Astrocyte (in vitro differentiated cells and primary cell): ENCODE results near the gene GFRAL. TPM values are rescaled to one million over a fixed set of nuclear protein-coding genes. Genes with fewer than 3 reads are reported as not detected.

Experiments used
- DNase-seq: peaks from one replicate; pipeline ENCODE4 v3.0.0-alpha.2; 2010; ENCODE audit warnings: low read depth
- FAIRE-seq: peaks from 2 replicates; lab custom pipeline; 2011; peaks lifted over from hg19 to GRCh38; lab: Jason Lieb, UNC
- H2AFZ ChIP-seq: 2 replicates; pipeline ENCODE4 v1.6.0; 2012; ENCODE audit warnings: low read depth, low read length, inconsistent platforms
- H3K27ac ChIP-seq: 2 replicates; pipeline ENCODE4 v1.5.1; 2011; ENCODE audit warnings: low read depth, low read length, inconsistent platforms
- H3K27me3 ChIP-seq: 2 replicates; pipeline ENCODE4 v1.6.0; 2011; ENCODE audit warnings: low read length, inconsistent platforms; ENCODE audit not compliant: insufficient read depth
- H3K36me3 ChIP-seq: 2 replicates; pipeline ENCODE4 v1.5.1; 2011; ENCODE audit warnings: low read length, inconsistent platforms; ENCODE audit not compliant: insufficient read depth
- H3K4me1 ChIP-seq: 2 replicates; pipeline ENCODE4 v1.5.1; 2011; ENCODE audit warnings: low read length, inconsistent platforms; ENCODE audit not compliant: insufficient read depth
- H3K4me2 ChIP-seq: 2 replicates; pipeline ENCODE4 v1.6.0; 2012; ENCODE audit warnings: low read length, inconsistent platforms
- H3K4me3 ChIP-seq: 2 replicates; pipeline ENCODE4 v1.5.1; 2011; ENCODE audit warnings: low read depth, mild to moderate bottlenecking, low read length, inconsistent platforms; ENCODE audit not compliant: insufficient read depth
- H3K79me2 ChIP-seq: 2 replicates; pipeline ENCODE4 v1.6.0; 2012; ENCODE audit warnings: mild to moderate bottlenecking, low read length, inconsistent platforms; ENCODE audit not compliant: insufficient read depth
- H3K9ac ChIP-seq: 2 replicates; pipeline ENCODE4 v1.6.0; 2012; ENCODE audit warnings: mild to moderate bottlenecking, low read length, inconsistent platforms
- H3K9me3 ChIP-seq: 2 replicates; pipeline ENCODE4 v1.5.1; 2012; ENCODE audit warnings: low read depth, mild to moderate bottlenecking, low read length, inconsistent platforms; ENCODE audit not compliant: insufficient read depth
- H4K20me1 ChIP-seq: 2 replicates; pipeline ENCODE4 v1.6.0; 2012; ENCODE audit warnings: low read length, inconsistent platforms; ENCODE audit not compliant: insufficient read depth
- H3K27ac Mint-ChIP-seq: one replicate; pipeline ENCODE4 v1.8.0; 2021; ENCODE audit warnings: mild to moderate bottlenecking, mixed read lengths; ENCODE audit not compliant: unreplicated experiment
- H3K27me3 Mint-ChIP-seq: one replicate; pipeline ENCODE4 v1.8.0; 2021; ENCODE audit warnings: low read depth, mixed read lengths; ENCODE audit not compliant: unreplicated experiment
- H3K36me3 Mint-ChIP-seq: one replicate; pipeline ENCODE4 v1.8.0; 2021; ENCODE audit warnings: low read depth, mixed read lengths; ENCODE audit not compliant: unreplicated experiment
- H3K4me1 Mint-ChIP-seq: one replicate; pipeline ENCODE4 v1.8.0; 2021; ENCODE audit warnings: low read depth, mixed read lengths; ENCODE audit not compliant: unreplicated experiment
- H3K4me3 Mint-ChIP-seq: one replicate; pipeline ENCODE4 v1.8.0; 2021; ENCODE audit warnings: mild to moderate bottlenecking, moderate library complexity, mixed read lengths; ENCODE audit not compliant: unreplicated experiment
- H3K9me3 Mint-ChIP-seq: one replicate; pipeline ENCODE4 v1.8.0; 2021; ENCODE audit warnings: mild to moderate bottlenecking, mixed read lengths; ENCODE audit not compliant: unreplicated experiment
- EZH2 ChIP-seq: IDR thresholded peaks from 2 replicates; pipeline ENCODE4 v1.6.1; 2012; ENCODE audit warnings: mild to moderate bottlenecking, low read length, inconsistent platforms; ENCODE audit not compliant: insufficient read depth
- total RNA-seq: library from RNA; stranded (reverse); gene quantifications from 2 replicates; pipeline ENCODE4 v1.2.1, GENCODE V29; 2021
- TF ChIP-seq, protein P1 (sequence below): IDR thresholded peaks from 2 replicates; pipeline ENCODE4 v1.5.1; 2011; ENCODE audit warnings: low read depth, mild to moderate bottlenecking, inconsistent platforms, low read length, moderate library complexity; ENCODE audit not compliant: insufficient read depth

GFRAL gene
- total RNA-seq, 1 donor from 2014 or later, result not detected

DNA sequence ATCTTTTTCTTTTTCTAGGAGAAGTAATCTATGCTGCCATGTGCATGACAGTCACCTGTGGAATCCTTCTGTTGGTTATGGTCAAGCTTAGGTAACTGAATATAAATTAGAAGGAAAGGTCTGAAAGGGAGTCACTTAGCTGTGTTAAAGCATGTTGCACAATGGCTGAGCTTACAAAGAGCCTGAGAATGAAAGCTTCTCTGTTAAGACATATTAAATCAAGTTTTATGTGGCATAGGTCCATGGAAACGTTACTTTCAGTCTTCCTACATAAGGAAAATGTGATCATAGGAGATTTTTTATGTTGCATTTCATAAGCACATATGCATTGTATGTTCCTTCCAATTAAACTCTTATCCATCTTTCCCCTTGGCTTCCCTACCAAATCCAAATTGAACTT is 72.1 kb downstream of the GFRAL start:
- Histone ChIP-seq H3K27ac (no peak overlapping the region), H3K36me3 (no peaks in the 10 kb centered on the region), H3K27me3 (no peaks in the 10 kb centered on the region), H3K4me2 (no peak overlapping the region), H4K20me1 (no peaks in the 10 kb centered on the region), H3K4me3 (no peak overlapping the region), H3K9ac (no peak overlapping the region), H3K9me3 (no peaks in the 10 kb centered on the region), H3K79me2 (no peaks in the 10 kb centered on the region), H2AFZ (no peak overlapping the region), H3K4me1 (no peaks in the 10 kb centered on the region)
- Mint-ChIP-seq H3K27ac (no peak overlapping the region), H3K27me3 (no peaks in the 10 kb centered on the region), H3K36me3 (no peaks in the 10 kb centered on the region), H3K4me3 (no peak overlapping the region), H3K4me1 (no peaks in the 10 kb centered on the region), H3K9me3 (no peaks in the 10 kb centered on the region)
- DNase-seq, result no peak
- no peak for FAIRE-seq
- TF ChIP-seq EZH2, result no peak
- TF ChIP-seq, protein P1, sequence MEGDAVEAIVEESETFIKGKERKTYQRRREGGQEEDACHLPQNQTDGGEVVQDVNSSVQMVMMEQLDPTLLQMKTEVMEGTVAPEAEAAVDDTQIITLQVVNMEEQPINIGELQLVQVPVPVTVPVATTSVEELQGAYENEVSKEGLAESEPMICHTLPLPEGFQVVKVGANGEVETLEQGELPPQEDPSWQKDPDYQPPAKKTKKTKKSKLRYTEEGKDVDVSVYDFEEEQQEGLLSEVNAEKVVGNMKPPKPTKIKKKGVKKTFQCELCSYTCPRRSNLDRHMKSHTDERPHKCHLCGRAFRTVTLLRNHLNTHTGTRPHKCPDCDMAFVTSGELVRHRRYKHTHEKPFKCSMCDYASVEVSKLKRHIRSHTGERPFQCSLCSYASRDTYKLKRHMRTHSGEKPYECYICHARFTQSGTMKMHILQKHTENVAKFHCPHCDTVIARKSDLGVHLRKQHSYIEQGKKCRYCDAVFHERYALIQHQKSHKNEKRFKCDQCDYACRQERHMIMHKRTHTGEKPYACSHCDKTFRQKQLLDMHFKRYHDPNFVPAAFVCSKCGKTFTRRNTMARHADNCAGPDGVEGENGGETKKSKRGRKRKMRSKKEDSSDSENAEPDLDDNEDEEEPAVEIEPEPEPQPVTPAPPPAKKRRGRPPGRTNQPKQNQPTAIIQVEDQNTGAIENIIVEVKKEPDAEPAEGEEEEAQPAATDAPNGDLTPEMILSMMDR, result no peak

DNA sequence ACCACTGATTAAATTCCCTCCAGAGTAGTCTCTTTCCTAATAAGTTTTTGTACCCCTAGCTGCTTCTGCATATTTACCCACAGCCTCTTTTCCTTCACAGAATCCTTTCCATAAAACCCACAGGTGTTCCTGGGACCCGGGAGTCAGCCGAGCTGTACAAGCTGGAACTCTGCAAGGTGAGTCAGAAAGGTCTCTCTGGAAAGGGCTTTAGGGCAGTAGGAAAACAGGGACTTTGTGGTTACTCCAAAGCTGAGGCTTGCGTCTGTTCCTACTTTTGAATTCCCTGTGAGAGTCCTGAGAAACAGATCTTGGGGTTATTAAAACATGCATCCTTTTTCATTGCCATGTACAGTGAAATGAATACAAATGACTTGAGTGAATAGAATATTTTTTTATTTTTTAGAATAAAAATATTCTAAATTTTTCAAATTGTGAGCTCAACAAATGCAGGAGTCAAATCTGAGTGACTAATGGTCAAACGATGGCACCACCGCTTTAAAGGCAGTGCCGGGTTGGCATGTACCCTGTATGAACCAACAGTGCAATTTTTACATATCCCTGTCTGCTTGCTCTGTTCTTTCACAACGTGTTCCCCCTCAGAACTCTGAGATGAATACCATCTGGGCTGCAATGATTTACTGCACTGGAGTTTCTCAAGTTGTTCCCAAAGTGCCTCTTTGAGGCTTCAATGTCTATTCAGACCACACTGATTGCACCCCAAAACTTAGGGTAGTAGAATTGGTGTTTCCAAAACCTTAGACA is 78.4 kb downstream of the GFRAL start:
- H3K27ac Mint-ChIP-seq, result no peak overlapping the region
- H3K36me3 Mint-ChIP-seq, result no peaks in the 10 kb centered on the region
- no peaks in the 10 kb centered on the region for H3K4me1 Mint-ChIP-seq
- no peaks in the 10 kb centered on the region for H3K27me3 Mint-ChIP-seq
- FAIRE-seq, result no peak
- Histone ChIP-seq H3K4me1 (no peaks in the 10 kb centered on the region), H3K36me3 (no peaks in the 10 kb centered on the region), H3K9me3 (no peaks in the 10 kb centered on the region), H3K79me2 (no peaks in the 10 kb centered on the region), H3K4me3 (no peak overlapping the region), H2AFZ (no peak overlapping the region), H3K9ac (no peak overlapping the region), H3K4me2 (no peak overlapping the region), H3K27ac (no peak overlapping the region), H4K20me1 (no peaks in the 10 kb centered on the region), H3K27me3 (no peaks in the 10 kb centered on the region)
- no peak for DNase-seq
- no peaks in the 10 kb centered on the region for H3K9me3 Mint-ChIP-seq
- TF ChIP-seq EZH2, result no peak
- TF ChIP-seq, protein P1, result no peak
- no peak overlapping the region for H3K4me3 Mint-ChIP-seq

DNA sequence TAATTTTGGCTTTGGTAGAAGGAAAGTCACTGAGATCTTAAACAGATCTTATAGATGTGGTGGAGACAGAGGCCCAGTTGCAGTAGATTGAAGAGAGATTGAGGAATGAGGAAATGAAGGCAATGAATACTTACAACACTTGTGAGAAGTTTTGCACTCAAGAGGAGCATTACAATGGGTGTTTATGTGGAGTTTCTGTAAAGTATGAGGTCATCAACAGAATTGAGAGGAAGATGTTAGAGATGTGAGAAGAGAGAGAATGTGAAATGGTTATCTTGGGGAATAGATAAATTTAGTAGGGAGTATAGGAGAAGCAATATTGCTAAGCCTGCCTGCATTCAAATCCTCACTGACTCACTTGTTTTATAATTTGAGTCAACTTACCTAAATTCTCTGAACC is 83.4 kb downstream of the GFRAL start:
- Histone ChIP-seq H3K79me2 (no peaks in the 10 kb centered on the region), H3K9ac (no peak overlapping the region), H3K36me3 (no peaks in the 10 kb centered on the region), H3K9me3 (no peaks in the 10 kb centered on the region), H3K4me3 (no peak overlapping the region), H4K20me1 (no peaks in the 10 kb centered on the region), H3K27me3 (no peaks in the 10 kb centered on the region), H3K4me2 (no peak overlapping the region), H3K27ac (no peak overlapping the region), H2AFZ (no peak overlapping the region), H3K4me1 (no peaks in the 10 kb centered on the region)
- no peak overlapping the region for H3K27ac Mint-ChIP-seq
- no peaks in the 10 kb centered on the region for H3K27me3 Mint-ChIP-seq
- H3K4me1 Mint-ChIP-seq, result no peaks in the 10 kb centered on the region
- no peak overlapping the region for H3K4me3 Mint-ChIP-seq
- DNase-seq (no peak), FAIRE-seq (no peak)
- H3K9me3 Mint-ChIP-seq, result no peaks in the 10 kb centered on the region
- no peak for TF ChIP-seq EZH2
- TF ChIP-seq, protein P1, result no peak
- no peaks in the 10 kb centered on the region for H3K36me3 Mint-ChIP-seq
